GM19455 (cell line): ENCODE data around the gene STPG4.

Source experiments
- ATAC-seq: cut with Tn5 transposase; IDR thresholded peaks from one replicate; pipeline ENCODE4 v1.9.1; 2021; ENCODE audit not compliant: unreplicated experiment

Gene STPG4

DNA sequence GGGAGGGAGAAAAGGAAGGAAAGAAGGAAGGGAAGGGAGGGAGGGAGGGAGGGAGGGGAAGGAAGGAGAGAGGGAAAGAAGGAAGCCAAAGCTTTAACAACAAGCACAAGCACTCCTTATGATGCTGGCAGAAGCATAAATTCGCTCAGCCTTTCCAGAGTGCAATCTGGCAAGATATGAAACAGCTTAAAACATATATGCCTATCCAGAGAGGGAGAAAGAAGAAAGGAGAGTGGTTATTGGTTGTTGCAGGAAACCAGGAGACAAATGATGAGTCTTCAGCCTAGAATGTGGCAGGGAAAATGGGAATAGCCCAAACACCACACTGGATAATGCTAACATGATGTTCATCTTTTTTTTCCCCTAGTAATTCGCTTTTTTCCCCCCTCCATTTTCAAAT, 64.0 kb downstream of the STPG4 start:
- no peak for ATAC-seq

DNA sequence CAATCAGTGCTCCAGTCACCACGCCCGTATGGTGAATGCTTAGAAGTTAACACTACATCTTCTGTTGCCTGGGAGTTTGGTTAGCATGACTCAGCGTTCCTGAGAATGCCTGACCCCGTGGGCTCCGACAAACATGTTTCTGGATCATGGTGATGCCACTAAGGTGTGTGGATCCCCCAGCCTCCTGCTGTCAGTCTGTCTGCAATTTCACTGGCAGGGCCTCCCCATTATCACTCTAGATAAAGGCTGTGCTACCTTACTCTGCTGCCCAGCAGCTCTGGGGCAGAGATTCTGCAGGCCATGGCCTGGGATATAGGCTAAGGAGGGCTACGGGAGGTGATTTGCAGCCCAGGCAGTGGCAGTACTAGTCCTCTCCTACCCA, 66.0 kb downstream of the STPG4 start:
- no peak for ATAC-seq

DNA sequence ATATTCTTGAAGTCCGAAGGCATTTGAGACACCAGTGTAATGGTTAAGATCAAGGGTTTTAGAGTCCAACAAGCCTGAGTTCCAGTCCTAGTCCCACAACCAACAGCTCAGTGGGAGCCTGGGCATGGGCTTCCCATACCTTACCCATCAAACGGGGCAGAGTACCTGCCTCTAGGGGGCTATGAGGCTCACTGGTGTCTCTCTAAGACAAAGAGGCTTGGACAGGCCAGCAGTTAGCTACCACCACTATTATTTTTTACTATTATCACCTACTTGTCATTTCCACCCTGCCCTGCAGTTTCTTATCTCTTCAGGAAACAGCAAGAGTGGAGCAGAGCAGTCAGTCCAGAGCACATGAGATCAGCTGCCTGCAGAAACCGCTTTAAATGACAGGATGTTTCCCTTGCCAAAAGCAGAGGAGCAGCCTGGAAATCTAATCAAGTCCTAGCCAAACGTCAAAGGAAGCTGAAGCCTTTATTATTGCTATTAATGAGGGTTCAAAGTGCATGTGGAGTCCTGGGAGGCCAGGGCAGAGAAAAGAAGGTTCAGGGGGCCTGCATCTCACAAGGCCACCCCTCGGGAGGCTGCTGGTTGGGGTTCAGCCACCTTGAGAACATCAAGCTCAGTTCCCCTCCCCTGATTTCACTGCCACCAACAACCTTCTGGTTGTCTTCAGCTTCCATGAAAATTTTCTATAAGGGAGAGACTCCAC, 66.6 kb downstream of the STPG4 start:
- ATAC-seq: no peak

DNA sequence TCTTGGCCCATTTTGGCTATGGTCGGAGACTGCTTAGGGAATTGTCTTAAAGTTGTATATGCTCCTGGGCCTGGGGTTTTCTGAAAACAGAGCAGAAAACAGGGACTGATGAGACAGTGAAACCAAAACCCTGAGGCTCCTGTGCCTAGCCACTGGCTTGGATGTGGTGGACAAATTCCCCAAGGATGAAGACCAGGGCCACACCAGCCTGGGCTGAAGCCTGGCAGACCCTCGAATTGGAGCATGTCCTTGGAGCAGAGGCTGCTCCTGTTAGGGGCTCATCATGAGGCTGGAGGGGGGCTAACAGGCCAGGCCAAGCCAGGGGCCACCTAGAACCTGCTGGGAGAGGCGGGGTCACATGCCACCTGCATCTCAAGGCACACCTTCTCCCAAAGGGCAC, 68.1 kb downstream of the STPG4 start:
- no peak for ATAC-seq

- ATAC-seq: no peak
Measured at GRCh38 chr2:47086571-47086970, 68.5 kb downstream of the STPG4 start.

DNA sequence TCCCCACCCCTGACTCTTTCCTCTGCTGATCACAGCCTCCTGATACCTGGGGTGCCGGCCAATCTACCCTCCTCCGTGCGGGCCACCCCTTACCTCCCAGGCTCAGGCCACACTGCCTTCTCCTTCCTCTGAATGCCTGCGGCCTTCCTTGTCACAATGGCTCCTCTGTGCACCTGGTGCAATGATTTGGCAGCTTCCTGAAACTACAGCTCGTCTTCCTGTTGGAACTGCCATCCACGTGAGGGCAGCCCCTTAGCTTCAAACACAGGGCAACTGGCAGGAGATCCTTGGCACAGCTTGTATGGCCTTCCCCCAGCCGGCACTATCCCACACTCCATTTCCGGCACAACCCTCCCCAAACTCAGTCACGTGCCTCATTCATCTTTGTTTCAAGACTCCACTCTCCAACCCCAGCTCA, 69.0 kb downstream of the STPG4 start:
- ATAC-seq: no peak

- no peak for ATAC-seq
Measured at GRCh38 chr2:47083886-47084687, 71.0 kb downstream of the STPG4 start.

- ATAC-seq: no peak
Measured at GRCh38 chr2:47083485-47083884, 71.6 kb downstream of the STPG4 start.

- no peak for ATAC-seq
Measured at GRCh38 chr2:47083005-47083404, 72.1 kb downstream of the STPG4 start.

GRCh38 chr2:47080888-47081301, 74.2 kb downstream of the STPG4 start:
- ATAC-seq: no peak

DNA sequence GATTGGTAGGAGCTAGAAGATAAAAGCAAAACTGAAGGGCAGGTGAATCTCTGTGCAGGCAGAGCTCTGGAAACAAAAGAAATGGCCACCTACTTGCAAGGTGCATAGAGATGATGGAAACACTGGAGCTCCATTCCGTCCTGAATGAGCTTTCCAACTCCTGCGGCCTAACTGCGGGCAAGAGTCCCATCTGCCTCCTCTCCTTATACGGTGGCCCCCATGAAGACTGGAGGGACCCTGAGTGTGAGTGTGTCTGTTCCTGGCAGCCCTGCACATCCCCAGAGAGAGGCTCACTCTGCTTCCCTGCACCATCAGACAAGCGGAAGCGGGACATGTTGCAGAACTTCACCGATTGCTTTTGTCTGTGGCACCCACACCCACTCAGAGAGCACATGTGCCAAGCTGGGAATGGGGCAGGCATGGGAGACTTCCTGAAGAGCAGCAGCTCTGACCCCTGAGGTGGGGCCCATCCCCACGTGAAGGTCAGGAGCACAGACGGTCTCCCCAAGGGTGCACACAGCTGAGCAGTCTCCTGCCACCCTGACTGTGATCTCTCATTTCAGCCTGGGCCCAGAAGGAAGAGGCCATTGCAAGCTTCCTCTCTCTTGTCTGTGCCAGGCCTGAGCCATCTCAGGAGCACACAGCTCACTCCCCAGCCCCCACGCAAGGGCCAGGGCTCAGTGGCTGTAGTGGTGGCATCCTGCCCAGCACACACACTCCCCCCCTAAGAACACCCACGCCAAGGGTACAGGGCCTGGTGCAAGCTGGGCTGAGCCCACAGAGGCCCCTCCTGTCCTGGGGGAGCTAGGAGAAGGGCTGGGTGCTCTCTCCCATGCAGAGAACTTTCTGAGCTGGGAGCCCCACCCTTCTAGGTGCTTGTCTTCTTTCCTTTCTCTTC, 75.3 kb downstream of the STPG4 start:
- ATAC-seq: no peak

DNA sequence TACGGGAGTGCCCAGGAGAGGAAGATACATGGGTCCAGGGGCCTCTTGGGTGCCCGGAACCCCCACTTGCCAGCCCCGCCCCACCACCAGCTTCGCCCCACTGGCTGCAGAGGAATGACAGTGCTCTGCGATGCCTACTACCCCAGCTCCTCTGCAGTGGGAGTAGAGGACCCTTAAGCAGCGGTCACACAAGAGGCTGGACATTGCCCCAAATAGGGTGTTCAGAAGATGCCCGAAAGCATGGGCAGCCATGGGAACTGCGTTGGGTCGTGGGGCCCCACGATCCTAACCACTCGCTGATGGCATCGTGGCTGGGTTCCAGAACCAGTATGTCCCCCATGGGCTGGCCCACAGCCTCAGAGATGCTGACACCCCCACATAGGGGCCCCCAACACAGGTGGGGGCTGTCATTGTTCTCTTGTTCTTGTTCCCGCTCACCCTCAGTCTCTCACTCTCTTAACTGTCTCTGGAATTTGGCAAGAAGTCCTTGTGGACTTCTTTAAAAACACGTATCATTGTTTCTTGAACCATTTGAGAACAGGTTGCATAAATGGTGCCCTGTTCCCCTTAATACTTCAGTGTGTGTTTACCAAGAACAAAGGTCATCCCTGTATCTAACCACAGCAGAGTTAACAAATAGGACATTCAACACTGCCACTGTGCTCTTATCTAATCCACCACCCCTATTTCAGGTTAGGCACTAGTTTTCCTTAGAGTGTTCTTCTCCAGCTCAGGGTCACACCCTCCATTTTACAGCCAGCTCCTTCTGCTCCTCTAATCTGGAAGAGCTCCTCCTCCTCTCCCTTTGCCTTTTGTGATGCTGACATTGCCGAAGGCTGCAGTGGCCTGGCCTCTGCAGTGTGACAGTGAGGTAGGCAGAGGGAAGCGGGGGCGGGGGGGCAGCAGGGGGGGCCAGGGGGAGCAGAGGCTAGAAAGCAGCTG, 76.3 kb downstream of the STPG4 start:
- no peak for ATAC-seq

DNA sequence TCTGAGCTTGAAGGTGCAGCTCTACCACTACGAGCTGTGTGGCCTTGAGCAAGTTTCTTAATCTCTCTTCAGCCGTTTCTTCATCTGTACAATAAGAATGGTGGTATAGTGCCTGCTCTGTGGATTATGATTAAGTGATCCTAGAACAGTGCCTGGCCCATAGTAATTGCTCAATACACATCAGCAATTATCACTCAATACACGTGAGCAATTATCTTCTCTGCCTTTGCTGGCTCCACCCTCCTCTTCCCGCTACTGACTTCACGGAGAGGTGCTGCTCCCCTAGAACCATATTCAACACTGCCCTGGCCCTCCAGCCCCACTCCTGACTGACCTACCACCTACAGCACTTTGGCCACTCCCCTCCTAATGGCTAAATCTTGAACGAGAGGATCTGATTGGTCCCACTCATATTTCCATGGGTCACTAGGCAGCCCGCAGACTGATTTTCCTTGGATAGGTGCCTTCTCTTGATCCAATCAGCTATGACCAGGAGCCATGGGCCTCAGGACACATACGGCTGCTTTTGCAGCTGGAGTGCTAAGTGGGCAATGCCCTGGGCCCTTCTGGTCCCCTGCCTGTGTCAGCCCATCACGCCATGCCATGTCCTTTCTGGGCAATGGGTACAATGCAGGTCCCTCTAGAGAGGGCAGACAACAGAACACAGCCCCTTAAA, 77.5 kb downstream of the STPG4 start:
- no peak for ATAC-seq

- no peak for ATAC-seq
Measured at GRCh38 chr2:47076586-47077441, 78.3 kb downstream of the STPG4 start.

GRCh38 chr2:47076126-47076506, 79.0 kb downstream of the STPG4 start:
- ATAC-seq: no peak

GRCh38 chr2:47075361-47076125, 79.6 kb downstream of the STPG4 start:
- no peak for ATAC-seq

- ATAC-seq: no peak
Measured at GRCh38 chr2:47074691-47075090, 80.4 kb downstream of the STPG4 start.

GRCh38 chr2:47073641-47074040, 81.5 kb downstream of the STPG4 start:
- no peak for ATAC-seq
